Lower leg skin (tissue), 4 donors: Measurements from ENCODE around the gene CAPN5. TPM values are rescaled to one million over a fixed set of nuclear protein-coding genes. Genes with fewer than 3 reads are reported as not detected.

ENCODE experiments used
- DNase-seq, 2 donors: peaks; one replicate each; pipeline ENCODE4 v3.0.0-alpha.2; 2019; ENCODE audit warnings: low spot score in 2 of 2
- H3K4me3 ChIP-seq: fragments of 200-600 bp; sonication (generic); 2 replicates; pipeline ENCODE4 v1.5.1; 2017; ENCODE audit warnings: mild to moderate bottlenecking, low read depth; ENCODE audit not compliant: poor library complexity, severe bottlenecking
- POLR2A ChIP-seq, 2 donors: fragments of 450-650 bp; IDR thresholded peaks; one replicate each; pipeline ENCODE4 v1.6.1; 2016 to 2017; ENCODE audit warnings: antibody characterized with exemption in 2 of 2, mild to moderate bottlenecking in 1 of 2, moderate library complexity in 1 of 2
- whole genome bisulfite sequencing, 2 donors: methylation state at CpG; one replicate each; pipeline ENCODE4 v1.1.5; 2018; 5-methylcytosine and 5-hydroxymethylcytosine counted together
- intact Hi-C: fragments of 100-400 bp; cut with DNase I; formaldehyde crosslinking; loops from one replicate; pipeline ENCODE4 v1.15.0; 2023; ENCODE audit warnings: low total_unique reads
- total RNA-seq, 4 donors: library from RNA; depleted of rRNA; stranded (reverse); fragments of >200 nt; gene quantifications; one replicate each; pipeline ENCODE4 v1.1.0, GENCODE V29; 2016
- TF ChIP-seq, protein P1 (sequence below), 3 donors: fragments of 450-650 bp; IDR thresholded peaks; one replicate each; pipeline ENCODE4 v1.5.1; 2016; ENCODE audit warnings: antibody characterized with exemption in 3 of 3, mild to moderate bottlenecking in 3 of 3, moderate library complexity in 2 of 3

The CAPN5 gene
- total RNA-seq, 4 donors from 2014 or later = 0.38 to 1.9 (median 1.2) TPM

DNA sequence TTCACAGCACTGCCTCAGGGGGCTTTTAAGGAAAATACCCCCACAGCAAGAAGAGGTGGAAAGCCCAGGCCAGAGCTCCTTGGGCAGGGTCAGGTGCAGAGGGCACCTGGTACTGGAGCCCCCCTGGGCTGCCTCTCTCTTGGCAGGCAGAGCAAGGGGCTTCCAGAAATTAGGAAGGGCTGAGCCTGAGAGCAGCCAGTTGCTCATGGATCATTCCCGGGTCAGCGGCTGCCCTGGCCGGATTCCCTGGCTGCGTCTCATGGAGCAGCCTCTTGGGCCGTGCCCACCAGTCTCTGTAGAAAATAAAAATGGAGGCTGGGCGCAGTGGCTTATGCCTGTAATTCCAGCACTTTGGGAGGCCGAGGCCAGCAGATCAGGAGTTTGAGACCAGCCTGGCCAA, 25.6 kb downstream of the CAPN5 start:
- intact Hi-C loops = loop anchor here (5.0 kb wide), 1 partner anchor 170 kb away; no protein-coding TSS in a partner anchor

DNA sequence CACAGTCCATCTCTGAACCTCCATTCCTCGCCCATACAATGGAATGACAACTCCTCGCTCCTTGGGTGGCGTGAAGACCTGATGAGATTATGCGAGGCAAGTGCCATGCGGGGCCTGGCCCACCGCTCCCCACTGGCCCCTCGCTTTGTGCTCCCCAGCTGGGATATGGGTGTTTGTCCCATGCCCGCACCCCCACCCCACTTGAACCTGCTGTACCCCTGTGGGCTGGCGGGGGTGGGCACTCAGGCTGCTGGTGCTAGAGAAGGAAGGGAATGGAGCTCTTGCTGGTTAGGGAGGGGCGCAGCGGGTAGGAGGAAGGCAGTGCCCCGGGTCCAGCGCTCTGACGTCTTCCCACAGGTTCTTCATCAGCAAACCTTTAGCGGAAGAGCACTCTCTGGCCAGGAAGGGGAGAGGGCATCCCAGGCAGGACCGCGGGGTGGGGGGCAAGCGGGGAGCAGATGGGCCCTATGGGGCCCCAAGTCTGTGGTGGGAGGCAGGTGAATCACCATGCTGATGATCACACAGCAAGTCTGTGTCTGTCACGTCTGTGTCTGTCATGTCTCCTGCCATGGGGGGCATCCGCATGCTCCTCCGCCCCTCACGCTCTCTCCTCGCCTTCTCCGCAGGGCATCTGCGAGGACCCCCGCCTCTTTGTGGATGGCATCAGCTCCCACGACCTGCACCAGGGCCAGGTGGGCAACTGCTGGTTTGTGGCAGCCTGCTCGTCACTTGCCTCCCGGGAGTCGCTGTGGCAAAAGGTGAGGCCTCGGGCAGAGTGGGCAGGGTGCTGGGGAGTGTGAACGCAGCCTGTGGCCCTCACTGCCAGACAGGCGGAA, 26.5 kb downstream of the CAPN5 start:
- WGBS, 2 donors = 88 to 89% methylated on average over 31 to 33 of the region's 33 CpGs
- DNase-seq = no peak
- intact Hi-C loops = loop anchor here (5.0 kb wide), 1 partner anchor 171 kb away; no protein-coding TSS in a partner anchor
- TF ChIP-seq POLR2A (IDR thresholded peaks at IDR 0.05) = no peak
- TF ChIP-seq, protein P1, sequence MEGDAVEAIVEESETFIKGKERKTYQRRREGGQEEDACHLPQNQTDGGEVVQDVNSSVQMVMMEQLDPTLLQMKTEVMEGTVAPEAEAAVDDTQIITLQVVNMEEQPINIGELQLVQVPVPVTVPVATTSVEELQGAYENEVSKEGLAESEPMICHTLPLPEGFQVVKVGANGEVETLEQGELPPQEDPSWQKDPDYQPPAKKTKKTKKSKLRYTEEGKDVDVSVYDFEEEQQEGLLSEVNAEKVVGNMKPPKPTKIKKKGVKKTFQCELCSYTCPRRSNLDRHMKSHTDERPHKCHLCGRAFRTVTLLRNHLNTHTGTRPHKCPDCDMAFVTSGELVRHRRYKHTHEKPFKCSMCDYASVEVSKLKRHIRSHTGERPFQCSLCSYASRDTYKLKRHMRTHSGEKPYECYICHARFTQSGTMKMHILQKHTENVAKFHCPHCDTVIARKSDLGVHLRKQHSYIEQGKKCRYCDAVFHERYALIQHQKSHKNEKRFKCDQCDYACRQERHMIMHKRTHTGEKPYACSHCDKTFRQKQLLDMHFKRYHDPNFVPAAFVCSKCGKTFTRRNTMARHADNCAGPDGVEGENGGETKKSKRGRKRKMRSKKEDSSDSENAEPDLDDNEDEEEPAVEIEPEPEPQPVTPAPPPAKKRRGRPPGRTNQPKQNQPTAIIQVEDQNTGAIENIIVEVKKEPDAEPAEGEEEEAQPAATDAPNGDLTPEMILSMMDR (IDR thresholded peaks at IDR 0.05) = no peak
- no peak overlapping the region for H3K4me3 ChIP-seq

More for the DNA sequence above, 25.6 kb downstream of the CAPN5 start:
- WGBS, 2 donors = 53 to 71% methylated on average over 7 of the region's 7 CpGs
- TF ChIP-seq, protein P1 (IDR thresholded peaks at IDR 0.05) = no peak
- no peak for TF ChIP-seq POLR2A (IDR thresholded peaks at IDR 0.05)
- DNase-seq = no peak
- H3K4me3 ChIP-seq = no peak overlapping the region

DNA sequence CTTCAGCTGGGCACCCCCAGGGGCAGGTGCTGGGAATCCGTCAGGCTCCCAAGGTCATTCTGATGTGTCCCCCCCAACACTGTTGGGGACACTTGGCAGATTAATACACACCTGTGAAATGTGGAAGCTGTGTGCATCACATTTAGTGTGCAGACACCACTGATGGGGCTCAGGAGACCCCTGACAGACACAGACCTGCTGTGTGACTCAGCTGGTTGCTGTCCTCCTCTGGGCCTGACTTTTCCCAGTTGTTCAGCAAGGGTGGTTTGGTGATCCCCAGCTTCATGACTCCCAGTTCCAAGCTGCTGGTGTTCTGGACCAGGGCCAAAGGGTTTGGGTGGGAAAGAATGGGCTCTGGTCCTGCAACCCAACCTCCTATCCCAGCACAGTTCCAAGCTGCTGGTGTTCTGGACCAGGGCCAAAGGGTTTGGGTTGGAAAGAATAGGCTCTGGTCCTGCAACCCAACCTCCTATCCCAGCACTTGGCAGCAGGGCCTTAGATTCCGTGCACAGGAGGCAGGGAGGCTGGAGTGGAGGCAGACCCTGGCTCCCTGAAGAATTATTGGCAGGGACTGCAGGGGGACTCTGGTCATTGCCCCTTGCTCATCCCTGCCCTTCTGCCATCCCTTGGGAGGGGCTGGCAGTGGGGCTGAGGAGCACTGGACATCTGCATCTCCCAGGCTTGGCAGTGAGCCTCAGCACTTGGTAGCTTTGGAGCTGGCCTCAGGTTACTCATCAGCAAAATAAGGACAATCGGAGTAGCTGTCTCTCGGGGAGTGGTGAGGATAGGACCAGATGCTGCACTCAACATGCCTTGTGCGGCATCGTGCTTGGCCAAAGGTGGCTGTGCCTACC, 27.4 kb downstream of the CAPN5 start:
- intact Hi-C loops = loop anchor here (5.0 kb wide), 1 partner anchor 172 kb away; no protein-coding TSS in a partner anchor
- H3K4me3 ChIP-seq = no peak overlapping the region
- DNase-seq = no peak
- TF ChIP-seq, protein P1 (IDR thresholded peaks at IDR 0.05) = no peak
- TF ChIP-seq POLR2A (IDR thresholded peaks at IDR 0.05) = no peak
- 85 to 87% methylated on average over 6 of the region's 6 CpGs for WGBS, 2 donors

DNA sequence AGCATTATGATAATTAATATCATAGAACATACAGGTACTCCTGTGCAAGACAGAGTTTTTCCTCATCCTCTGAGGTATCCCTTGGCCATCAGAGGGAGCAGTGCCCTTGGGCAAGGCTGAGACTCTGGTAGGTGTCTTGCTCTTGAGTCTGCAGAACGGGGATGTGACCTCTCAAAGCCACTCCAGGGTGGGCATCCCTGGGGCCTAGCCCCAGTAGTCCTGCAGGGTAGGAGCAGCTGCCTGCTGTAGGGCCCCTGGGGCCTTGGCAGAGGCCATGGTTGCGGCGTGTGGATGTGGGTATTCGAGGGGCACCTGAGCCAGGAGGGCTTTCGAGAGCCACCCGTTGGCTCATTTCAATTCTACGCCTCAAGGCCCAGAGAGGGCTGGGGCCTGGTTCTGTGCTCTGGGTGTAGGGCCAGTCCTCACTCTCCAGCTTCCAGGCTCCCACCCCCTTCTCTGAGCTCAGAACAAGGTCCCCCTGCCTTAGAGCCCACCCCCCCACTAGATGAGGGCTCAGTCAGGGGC, 28.1 kb downstream of the CAPN5 start:
- no peak for DNase-seq
- WGBS, 2 donors = 85 to 92% methylated on average over 7 of the region's 7 CpGs
- intact Hi-C loops = loop anchor here (5.0 kb wide), 1 partner anchor 173 kb away; no protein-coding TSS in a partner anchor

More for the DNA sequence above, 28.1 kb downstream of the CAPN5 start:
- TF ChIP-seq, protein P1 (IDR thresholded peaks at IDR 0.05) = no peak
- no peak for TF ChIP-seq POLR2A (IDR thresholded peaks at IDR 0.05)
- no peak overlapping the region for H3K4me3 ChIP-seq
